ENCODE results near the gene ELMO3. TPM values are rescaled to one million over a fixed set of nuclear protein-coding genes. Genes with fewer than 3 reads are reported as not detected.

Gene ELMO3
- total RNA-seq, 1 experiment from 2014 or later: 45.8 TPM

GRCh38 chr16:67183284-67183626, 15.7 kb upstream of the ELMO3 start:
- Histone ChIP-seq H3K4me3 (replicated peaks in 1 of 2; ENCODE audit: low read depth in 1 of 2, low read length in 2 of 2) (peak overlapping the region; percentile 68 to 71), H3K36me3 (ENCODE audit: control insufficient read depth in 1 of 2, insufficient read depth in 2 of 2, low read length in 2 of 2) (no peaks in the 10 kb centered on the region), H3K9me2 (ENCODE audit: insufficient read depth) (no peaks in the 10 kb centered on the region), H3K79me2 (ENCODE audit: insufficient read depth, low read length) (peaks cover 11% of the 10 kb centered on the region), H4K20me1 (ENCODE audit: insufficient read depth) (no peaks in the 10 kb centered on the region), H3K4me2 (ENCODE audit: low read length) (peak overlapping the region; percentile 82), H3K27me3 (ENCODE audit: insufficient read depth, low read length) (no peaks in the 10 kb centered on the region), H3K9me3 (ENCODE audit: control insufficient read depth in 1 of 2, insufficient read depth in 1 of 2, low read depth in 1 of 2, low read length in 2 of 2) (no peaks in the 10 kb centered on the region), H3K27ac (ENCODE audit: low read depth, low read length) (peak overlapping the region; percentile 95), H3K9ac (ENCODE audit: low read length) (peak overlapping the region; percentile 79), H2AFZ (ENCODE audit: low read depth, low read length, poor library complexity, severe bottlenecking) (no peak overlapping the region), H3K4me1 (ENCODE audit: control insufficient read depth in 1 of 2, insufficient read depth in 2 of 2, low read length in 2 of 2) (peaks cover 23 to 59% of the 10 kb centered on the region in 2 experiments)
- TF ChIP-seq ZFX (IDR thresholded peaks at IDR 0.05) (peak; percentile 37; the same call in 1 of the 2 replicates), POLR2A (IDR thresholded peaks at IDR 0.05; ENCODE audit: borderline replicate concordance, extremely low read depth, insufficient read depth, insufficient read length) (no peak), EZH2phosphoT487 (IDR thresholded peaks at IDR 0.05; ENCODE audit: borderline replicate concordance) (no peak), REST (IDR thresholded peaks at IDR 0.05; ENCODE audit: low read depth) (no peak), ZNF274 (IDR thresholded peaks at IDR 0.05; ENCODE audit: low read depth, low read length) (no peak), SP1 (IDR thresholded peaks at IDR 0.05; ENCODE audit: low read depth) (no peak)
- RAD21 ChIA-PET (ENCODE audit: low non-redundant PET in 1 of 2, low total read pairs in 2 of 2, uncharacterized antibody in 2 of 2, unreplicated experiment in 2 of 2): no interaction called here
- BruUV-seq (replicated peaks): no TSS peak
- ATAC-seq (no peak), DNase-seq (ENCODE audit: low read depth, low spot score) (no peak)
- intact Hi-C loops (cut with micrococcal nuclease): no loop called here
- CTCF ChIA-PET: no interaction called here
- POLR2A ChIA-PET: interaction anchor here (0.6 to 1.1 kb wide), 2 partner anchors 9 to 29 kb away, joined by 3 to 4 read pairs; no protein-coding TSS in a partner anchor

Measured in HCT116 (cell line).